OCI-LY1 (cell line): ENCODE results near the gene SMIM31.

Experiments
- H2AFZ ChIP-seq: fragments of 200-600 bp; sonication (generic), shearing (Covaris generic); 2 replicates; pipeline ENCODE4 v1.6.0; 2014; ENCODE audit warnings: antibody characterized with exemption, mild to moderate bottlenecking, low read length
- H3F3A ChIP-seq: fragments of 200-600 bp; sonication (generic), shearing (Covaris generic); 2 replicates; pipeline ENCODE4 v1.6.0; 2014; ENCODE audit warnings: mild to moderate bottlenecking, antibody characterized with exemption, low read length, moderate library complexity; ENCODE audit not compliant: insufficient read depth
- H3K27ac ChIP-seq: fragments of 200-600 bp; sonication (generic); 2 replicates; pipeline ENCODE4 v1.5.1; 2014; ENCODE audit warnings: low read length, mixed run types, mild to moderate bottlenecking, low read depth; ENCODE audit not compliant: poor library complexity, severe bottlenecking
- H3K27me3 ChIP-seq: fragments of 200-600 bp; sonication (generic); 2 replicates; pipeline ENCODE4 v1.6.0; 2014; ENCODE audit warnings: antibody characterized with exemption, mild to moderate bottlenecking, low read length, moderate library complexity; ENCODE audit not compliant: insufficient read depth
- H3K36me3 ChIP-seq: fragments of 200-600 bp; sonication (generic); 2 replicates; pipeline ENCODE4 v1.6.1; 2014; ENCODE audit warnings: mild to moderate bottlenecking, antibody characterized with exemption, low read length, moderate library complexity, mixed read lengths; ENCODE audit not compliant: insufficient read depth
- H3K4me1 ChIP-seq: fragments of 200-600 bp; sonication (generic); 2 replicates; pipeline ENCODE4 v1.5.1; 2014; ENCODE audit warnings: mild to moderate bottlenecking, low read length, moderate library complexity; ENCODE audit not compliant: insufficient read depth, severe bottlenecking
- H3K4me2 ChIP-seq: fragments of 200-600 bp; sonication (generic), shearing (Covaris generic); 2 replicates; pipeline ENCODE4 v1.6.1; 2014; ENCODE audit warnings: low read length
- H3K4me3 ChIP-seq: fragments of 200-600 bp; sonication (generic); 2 replicates; pipeline ENCODE4 v1.5.1; 2014; ENCODE audit warnings: low read length, low read depth, mild to moderate bottlenecking, mixed read lengths; ENCODE audit not compliant: poor library complexity, severe bottlenecking
- H3K79me2 ChIP-seq: fragments of 200-600 bp; shearing (Covaris generic); 2 replicates; pipeline ENCODE4 v1.6.1; 2016; ENCODE audit warnings: mixed run types, low read length, mixed read lengths; ENCODE audit not compliant: insufficient read depth
- H3K9ac ChIP-seq: fragments of 200-600 bp; sonication (generic), shearing (Covaris generic); 2 replicates; pipeline ENCODE4 v1.6.1; 2014; ENCODE audit warnings: mild to moderate bottlenecking, low read length, mixed read lengths
- H3K9me2 ChIP-seq: fragments of 200-600 bp; sonication (generic), shearing (Covaris generic); 2 replicates; pipeline ENCODE4 v1.6.1; 2014; ENCODE audit warnings: low read depth, mild to moderate bottlenecking, low read length, mixed read lengths
- H3K9me3 ChIP-seq: fragments of 200-600 bp; shearing (Covaris generic); 2 replicates; pipeline ENCODE4 v1.6.1; 2014; ENCODE audit warnings: low read length, mixed read lengths
- H4K20me1 ChIP-seq: fragments of 200-600 bp; sonication (generic), shearing (Covaris generic); 2 replicates; pipeline ENCODE4 v1.6.0; 2016; ENCODE audit warnings: mild to moderate bottlenecking, low read length; ENCODE audit not compliant: insufficient read depth
- CTCF ChIP-seq: fragments of 200-600 bp; sonication (generic), shearing (Covaris generic); IDR thresholded peaks from 2 replicates; pipeline ENCODE4 v1.5.1; 2017; ENCODE audit warnings: mild to moderate bottlenecking, antibody characterized with exemption, low read length, moderate library complexity, mixed read lengths
- EZH2 ChIP-seq: fragments of 200-600 bp; sonication (generic), shearing (Covaris generic); IDR thresholded peaks from 2 replicates; pipeline ENCODE4 v1.8.0; 2017; ENCODE audit warnings: borderline replicate concordance, mixed run types, mild to moderate bottlenecking, antibody characterized with exemption, low read length, moderate library complexity, mixed read lengths

The SMIM31 gene

DNA sequence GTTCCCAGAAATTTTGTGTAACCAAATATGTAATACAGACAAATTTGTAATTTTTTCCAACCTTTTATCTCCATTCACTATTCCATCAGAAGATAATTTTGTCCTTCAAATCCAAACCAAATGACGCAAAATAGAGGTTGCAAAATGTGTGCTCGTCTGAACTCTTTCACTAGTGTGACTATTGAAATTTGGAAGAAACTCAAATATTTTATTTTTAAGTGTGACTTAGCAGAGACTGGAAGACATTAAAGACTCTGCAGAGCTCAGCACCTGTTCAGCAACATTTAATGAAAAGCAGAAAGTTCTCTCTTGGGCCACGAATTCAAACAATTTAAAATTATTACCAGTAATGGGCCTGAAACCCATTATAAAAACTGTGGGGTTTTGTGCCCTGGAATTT, 93.1 kb downstream of the SMIM31 start:
- Histone ChIP-seq H3K36me3 (no peaks in the 10 kb centered on the region), H3K4me3 (no peak overlapping the region), H3K9ac (no peak overlapping the region), H3K4me2 (no peak overlapping the region), H3K27me3 (no peaks in the 10 kb centered on the region), H3K9me3 (no peaks in the 10 kb centered on the region), H3K9me2 (no peaks in the 10 kb centered on the region), H3K27ac (no peak overlapping the region), H3K79me2 (no peaks in the 10 kb centered on the region), H2AFZ (no peak overlapping the region), H3F3A (no peaks in the 10 kb centered on the region), H4K20me1 (no peaks in the 10 kb centered on the region), H3K4me1 (no peaks in the 10 kb centered on the region)
- TF ChIP-seq EZH2 = no peak
- no peak for TF ChIP-seq CTCF

- Histone ChIP-seq H3K9me2 (no peaks in the 10 kb centered on the region), H3K27ac (no peak overlapping the region), H3K4me1 (no peaks in the 10 kb centered on the region), H2AFZ (no peak overlapping the region), H3K4me3 (no peak overlapping the region), H3K4me2 (no peak overlapping the region), H3F3A (no peaks in the 10 kb centered on the region), H3K79me2 (no peaks in the 10 kb centered on the region), H3K9me3 (no peaks in the 10 kb centered on the region), H3K27me3 (no peaks in the 10 kb centered on the region), H3K9ac (no peak overlapping the region), H3K36me3 (no peaks in the 10 kb centered on the region), H4K20me1 (no peaks in the 10 kb centered on the region)
- TF ChIP-seq CTCF = no peak
- no peak for TF ChIP-seq EZH2
Measured at GRCh38 chr4:164847967-164848649, 94.2 kb downstream of the SMIM31 start.
